Measurements from ENCODE around the gene HCRTR1.

HCRTR1 gene

DNA sequence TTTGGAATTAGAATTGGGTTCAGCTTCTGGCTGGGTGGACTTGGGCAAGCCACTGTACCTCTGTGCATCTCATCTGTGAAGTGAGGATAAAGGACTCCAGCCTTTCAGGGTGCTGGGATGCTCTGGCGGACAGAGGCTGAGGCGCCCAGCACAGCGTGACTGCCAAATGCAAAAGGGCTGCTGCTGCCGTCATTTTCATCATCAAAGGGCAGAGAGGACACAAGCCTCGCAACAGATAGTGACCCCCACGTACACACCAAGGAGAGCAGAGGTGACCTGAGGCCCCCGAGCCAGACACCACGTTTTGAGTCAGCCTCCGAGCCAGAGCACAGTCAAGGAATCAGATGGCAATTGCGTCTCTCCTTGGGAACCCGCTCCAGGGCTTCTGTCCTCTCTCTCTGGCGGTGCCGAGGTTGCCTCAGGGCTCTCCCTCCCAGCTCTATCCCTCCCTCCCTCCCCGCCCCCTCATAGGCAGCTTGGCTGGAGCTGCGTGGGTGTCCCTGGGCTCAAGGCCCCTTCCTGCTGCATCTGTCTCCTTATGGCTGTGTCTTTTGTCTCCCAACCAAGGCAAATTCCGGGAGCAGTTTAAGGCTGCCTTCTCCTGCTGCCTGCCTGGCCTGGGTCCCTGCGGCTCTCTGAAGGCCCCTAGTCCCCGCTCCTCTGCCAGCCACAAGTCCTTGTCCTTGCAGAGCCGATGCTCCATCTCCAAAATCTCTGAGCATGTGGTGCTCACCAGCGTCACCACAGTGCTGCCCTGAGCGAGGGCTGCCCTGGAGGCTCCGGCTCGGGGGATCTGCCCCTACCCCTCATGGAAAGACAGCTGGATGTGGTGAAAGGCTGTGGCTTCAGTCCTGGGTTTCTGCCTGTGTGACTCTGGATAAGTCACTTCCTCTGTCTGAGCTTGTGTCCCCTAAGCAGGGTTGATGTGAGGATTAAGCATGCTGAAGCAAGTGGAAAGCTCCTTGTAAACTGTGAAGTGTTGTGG is 9.0 kb downstream of the HCRTR1 start:
- no peak for DNase-seq

- DNase-seq, result no peak
Observed at GRCh38 chr1:31627301-31627929, 9.9 kb downstream of the HCRTR1 start.

DNA sequence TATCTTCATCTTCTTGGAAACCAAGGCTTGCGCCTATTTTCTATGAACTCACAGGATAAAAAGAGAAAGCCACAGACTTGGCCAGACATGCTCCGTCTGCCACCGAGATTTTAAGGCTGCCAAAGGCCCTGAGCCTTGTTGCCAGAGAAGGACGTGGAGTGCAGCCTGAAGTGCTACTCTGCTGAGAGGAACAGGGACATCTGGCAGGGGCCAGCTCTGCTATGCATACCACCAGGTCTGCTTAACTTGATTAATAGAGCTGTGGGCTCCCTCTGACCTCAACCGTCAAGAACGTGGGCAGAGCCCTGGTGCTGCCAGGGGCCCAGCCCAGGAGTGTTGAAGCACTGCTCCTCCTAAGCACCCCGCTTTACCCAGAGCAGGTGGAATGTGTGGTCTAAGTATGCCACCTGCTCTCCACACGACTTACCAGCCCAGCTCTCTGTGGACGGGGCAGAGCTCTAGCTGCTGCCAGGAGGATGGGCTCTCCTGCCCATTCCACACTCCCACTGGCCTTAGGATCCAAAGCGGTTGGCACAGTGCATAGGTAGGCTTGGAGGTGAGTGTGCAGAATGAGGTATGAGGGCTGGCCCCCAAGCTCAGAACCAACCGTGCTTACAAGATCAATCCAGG is 10.6 kb downstream of the HCRTR1 start:
- DNase-seq, result peak in 1 of 2 donors; percentile 43

- DNase-seq, result no peak
Observed at GRCh38 chr1:31628931-31629556, 11.6 kb downstream of the HCRTR1 start.

DNA sequence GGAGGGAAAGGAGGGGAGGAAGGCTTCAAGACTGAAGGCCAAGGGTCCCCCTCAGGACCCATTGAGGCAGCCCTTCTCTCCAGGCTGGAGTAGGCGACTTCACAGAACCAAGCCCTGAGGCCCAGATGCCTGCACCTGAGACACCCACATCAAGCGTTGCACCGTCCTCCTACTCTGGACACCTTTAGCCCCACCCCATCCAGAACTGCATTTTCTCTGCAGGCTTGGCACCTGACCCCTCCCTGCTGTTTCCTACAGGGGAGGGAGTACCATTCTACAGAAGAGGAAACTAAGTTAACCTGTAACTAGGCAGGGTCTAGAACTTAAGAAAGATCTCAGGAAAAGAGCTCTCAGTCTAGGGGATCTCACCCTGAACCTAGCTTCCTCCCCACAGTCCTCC is 15.2 kb downstream of the HCRTR1 start:
- DNase-seq, result no peak

DNA sequence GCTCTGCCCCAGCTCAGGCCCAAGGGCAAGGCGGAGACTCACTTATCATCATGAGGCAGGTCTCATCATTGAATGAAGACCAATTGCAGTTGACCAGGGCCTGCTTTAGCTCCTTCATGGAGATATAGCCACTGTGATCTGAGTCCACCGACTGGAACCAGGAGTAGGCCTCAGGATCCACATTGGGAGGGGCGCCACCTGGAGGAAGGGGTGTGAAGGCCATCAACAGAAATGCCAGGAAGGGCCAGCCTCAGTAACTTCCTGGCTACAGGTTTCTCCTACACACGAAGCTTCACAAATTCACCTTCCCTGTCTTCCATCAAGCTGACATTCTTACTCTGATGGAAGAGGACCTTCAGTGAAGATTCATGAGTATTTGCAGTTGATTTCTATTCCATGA is 15.6 kb downstream of the HCRTR1 start:
- DNase-seq, result no peak

- no peak for DNase-seq
Observed at GRCh38 chr1:31637915-31638673, 20.6 kb downstream of the HCRTR1 start.

DNA sequence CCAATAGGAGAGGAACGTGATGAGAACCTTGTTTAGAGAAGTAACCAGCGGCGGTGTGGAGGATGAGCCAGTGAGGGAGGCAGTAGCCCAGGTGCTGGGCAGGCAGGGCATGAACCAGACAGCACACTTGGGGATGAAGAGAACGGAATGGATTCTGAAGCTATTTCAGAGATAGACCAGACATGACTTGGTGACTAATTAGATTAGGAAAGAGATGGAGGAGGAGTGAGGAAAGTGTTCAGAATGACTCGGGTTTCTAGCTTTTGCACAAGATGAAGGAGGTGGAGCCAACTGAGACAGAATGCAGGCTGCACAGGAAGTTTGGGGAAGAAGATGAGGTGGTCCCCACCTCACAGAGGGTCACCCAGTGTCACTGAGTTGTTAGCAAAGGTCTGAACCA is 22.1 kb downstream of the HCRTR1 start:
- no peak for DNase-seq

DNA sequence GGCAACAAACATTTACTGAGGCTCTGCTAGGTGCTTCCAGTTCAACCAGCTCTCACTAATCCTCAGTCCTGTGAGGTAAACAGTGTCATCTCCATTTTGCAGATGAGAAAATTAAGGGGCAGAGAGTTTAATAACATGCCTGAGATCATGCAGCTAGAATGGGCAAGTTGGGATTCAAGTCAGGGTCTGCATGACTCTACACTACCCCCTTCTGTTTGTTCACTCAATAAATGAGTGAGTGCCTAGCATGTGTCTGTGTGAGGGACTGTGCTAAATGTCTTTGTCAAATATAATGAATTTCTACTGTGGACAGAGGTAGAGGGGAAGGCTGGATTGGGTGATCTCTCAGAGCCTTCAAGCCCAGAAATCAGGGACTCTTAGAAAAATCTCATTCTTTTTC is 22.7 kb downstream of the HCRTR1 start:
- DNase-seq, result no peak

DNA sequence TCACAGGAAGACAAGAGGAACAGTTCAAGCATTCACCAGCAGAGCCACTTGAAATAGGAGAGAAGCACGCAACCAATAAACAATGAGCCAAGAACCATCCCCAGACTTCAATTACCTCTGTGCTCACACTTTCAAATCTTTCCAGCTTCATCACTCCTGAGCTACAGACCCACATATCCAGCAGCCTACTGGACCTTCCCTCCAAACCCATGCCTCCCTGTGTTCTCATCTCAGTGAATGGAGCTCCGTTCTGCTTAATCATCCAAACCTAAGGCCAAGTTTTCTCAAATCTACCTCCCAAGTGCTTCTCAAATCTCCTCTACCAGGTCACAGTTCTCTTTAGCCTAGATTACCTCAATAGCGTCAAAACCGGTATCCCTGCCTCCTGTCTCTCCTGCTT is 23.5 kb downstream of the HCRTR1 start:
- no peak for DNase-seq

- no peak for DNase-seq
Observed at GRCh38 chr1:31642366-31642765, 24.9 kb downstream of the HCRTR1 start.

DNA sequence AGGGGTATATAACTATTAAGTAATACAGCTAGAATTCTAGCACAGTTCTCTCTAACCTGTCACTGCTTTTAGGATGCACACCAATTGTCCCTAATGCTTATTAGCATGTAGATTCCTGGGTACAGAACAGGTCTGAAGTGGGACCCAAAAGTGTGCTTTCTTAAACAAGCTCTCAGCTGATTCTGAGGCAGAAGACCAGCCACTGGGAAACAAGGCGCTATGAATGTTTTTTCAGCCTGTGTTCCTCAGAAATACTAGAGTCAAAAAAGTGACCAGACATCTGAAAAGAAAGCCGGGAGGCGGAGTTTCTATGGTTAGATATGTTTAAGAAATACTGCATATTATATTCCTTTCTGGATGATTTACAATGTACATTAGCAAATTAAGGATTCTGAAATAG is 25.4 kb downstream of the HCRTR1 start:
- DNase-seq, result no peak

- no peak for DNase-seq
Observed at GRCh38 chr1:31643976-31644559, 26.6 kb downstream of the HCRTR1 start.

- DNase-seq, result peak; percentile 97 to 98
Observed at GRCh38 chr1:31644560-31645273, 27.2 kb downstream of the HCRTR1 start, which contains the start of gene PEF1. TSS of gene PEF1 (minus strand) at chr1:31644876. CDS start at chr1:31644864, 12 bp downstream.

DNA sequence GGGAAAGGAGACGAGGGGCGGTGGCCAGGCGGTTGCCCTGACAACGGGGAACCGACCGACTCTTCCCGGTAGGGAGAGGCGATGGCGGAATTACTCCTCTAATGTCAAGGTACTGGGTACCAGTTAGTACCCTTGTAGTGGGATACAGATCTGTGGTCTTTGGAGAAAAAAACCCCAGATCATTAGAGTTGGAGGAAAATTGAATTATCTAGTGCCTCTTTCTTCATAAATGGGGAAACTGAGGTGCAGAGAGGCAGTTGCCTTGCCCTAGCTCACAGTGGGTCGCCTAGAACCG is 27.7 kb downstream of the HCRTR1 start:
- DNase-seq, result no peak

DNA sequence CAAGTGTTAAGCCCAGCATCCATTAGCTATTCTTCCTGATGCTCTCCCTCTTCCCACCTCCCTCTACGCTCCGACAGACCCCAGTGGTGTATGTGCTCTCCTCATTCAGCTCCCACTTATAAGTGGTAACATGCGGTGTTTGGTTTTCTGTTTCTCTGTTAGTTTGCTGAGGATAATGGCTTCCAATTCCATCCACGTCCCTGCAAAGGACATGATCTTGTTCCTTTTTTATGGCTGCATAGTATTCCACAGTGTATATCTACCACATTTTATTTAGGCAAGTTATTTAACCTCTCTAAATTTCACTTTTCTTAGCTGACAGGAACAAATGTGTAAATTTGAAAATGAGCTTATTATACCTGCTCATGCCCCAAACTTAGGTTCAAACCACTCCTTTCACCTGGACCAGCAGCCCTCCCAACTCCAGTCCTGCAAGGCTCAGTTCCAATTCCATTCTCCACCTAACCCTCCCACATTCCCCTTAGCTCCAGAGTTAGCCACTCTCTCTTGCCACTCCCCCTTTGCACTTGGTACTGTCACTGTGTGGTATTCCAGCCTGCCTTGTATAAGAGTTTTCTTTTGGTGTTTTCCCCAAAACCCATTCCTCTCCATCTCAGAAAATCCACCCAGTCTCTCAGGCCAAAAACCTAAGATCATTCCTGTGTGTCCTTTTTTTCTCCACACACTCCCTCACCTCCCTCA is 28.9 kb downstream of the HCRTR1 start:
- no peak for DNase-seq

DNA sequence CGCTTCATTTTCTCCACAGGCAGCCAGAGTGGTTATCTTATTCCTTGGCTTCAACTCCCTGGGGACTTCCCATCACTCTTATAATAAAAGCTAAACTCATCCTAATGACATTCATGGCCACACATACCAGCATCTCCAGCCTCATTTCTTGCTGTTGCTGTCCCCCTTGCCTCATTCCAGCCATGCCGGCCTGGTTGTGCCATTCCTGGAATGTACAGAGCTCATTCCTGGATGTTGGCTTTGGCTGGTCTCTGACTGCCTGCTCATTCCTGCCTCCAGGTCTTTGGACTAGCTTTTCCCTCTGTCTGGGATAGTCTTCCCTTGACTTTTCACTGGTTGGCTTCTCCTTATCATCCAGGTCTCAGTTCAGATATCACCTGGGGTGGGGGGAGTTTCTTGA is 29.6 kb downstream of the HCRTR1 start:
- DNase-seq, result no peak

- no peak for DNase-seq
Observed at GRCh38 chr1:31648190-31648589, 30.7 kb downstream of the HCRTR1 start.

GRCh38 chr1:31648641-31649357 is 31.3 kb downstream of the HCRTR1 start:
- no peak for DNase-seq

All from hippocampal formation (tissue), 2 donors.